K562 (cell line): ENCODE results near the gene ERICH6. TPM values are rescaled to one million over a fixed set of nuclear protein-coding genes. Genes with fewer than 3 reads are reported as not detected.
A peak's percentile ranks its signal among the peaks of the same experiment; 100 is the strongest.

Experiments used
- CC2D1A ChIP-seq: fragments of 450-650 bp; IDR thresholded peaks from 2 replicates; pipeline ENCODE4 v1.6.1; 2017; ENCODE audit warnings: mild to moderate bottlenecking
- CREB3L1 ChIP-seq: fragments of 450-650 bp; IDR thresholded peaks from 2 replicates; pipeline ENCODE4 v1.6.1; 2014; ENCODE audit warnings: low read depth, mild to moderate bottlenecking, moderate library complexity, borderline replicate concordance
- NFIC ChIP-seq: fragments of 450-650 bp; IDR thresholded peaks from 2 replicates; pipeline ENCODE4 v1.6.1; 2017; ENCODE audit warnings: mild to moderate bottlenecking, inconsistent platforms
- PHF8 ChIP-seq: fragments of 200-600 bp; sonication (generic); IDR thresholded peaks from 2 replicates; pipeline ENCODE4 v1.6.1; 2012; ENCODE audit warnings: mixed run types, mild to moderate bottlenecking, inconsistent platforms, low read length, moderate library complexity, borderline replicate concordance
- ZBTB40 ChIP-seq, 2 experiments: fragments of 450-650 bp in 1 of 2; sonication (generic) in 1 of 2; formaldehyde crosslinking in 1 of 2; IDR thresholded peaks; 2 replicates each; pipeline versions ENCODE4 v1.7.1 to v1.9.0; 2016 to 2022; ENCODE audit warnings: inconsistent platforms in 1 of 2, mild to moderate bottlenecking in 1 of 2, missing genetic modification reagents in 1 of 2
- ZC3H8 ChIP-seq: fragments of 450-650 bp; IDR thresholded peaks from 2 replicates; pipeline ENCODE4 v1.6.1; 2017
- polyA plus RNA-seq, 8 experiments: library from polyadenylated mRNA; depleted of rRNA in 4 of 8; stranded (reverse) in 5 of 8; unstranded in 3 of 8; fragments of >200 nt; fragmentation: Nextera tagmentation in 2 of 8; fragmentation: Illumina TruSeq in 1 of 8; extraction: Ambion mirVana in 2 of 8; extraction: Trizol in 1 of 8; gene quantifications; 2 replicates each; pipeline versions ENCODE4 v1.2.1 to v1.2.3, GENCODE V29; 2011 to 2014; ENCODE audit warnings: inconsistent platforms in 1 of 8, missing spikeins in 1 of 8
- total RNA-seq, 7 experiments: library from RNA; depleted of rRNA in 6 of 7; stranded (reverse); fragments of >200 nt in 6 of 7; fragmentation: Illumina TruSeq in 2 of 7; extraction: Trizol in 2 of 7; gene quantifications; 2 replicates each; pipeline versions ENCODE4 v1.2.1 to v1.2.3, GENCODE V29; 2011 to 2021; ENCODE audit warnings: low replicate concordance in 1 of 7
- TF ChIP-seq, protein P1 (sequence below): fragments of 200-800 bp; sonication (Bioruptor generic); IDR thresholded peaks from 2 replicates; pipeline ENCODE4 v1.6.1; 2017; ENCODE audit warnings: missing genetic modification characterization, missing compliant biosample characterization
- TF ChIP-seq, protein P2 (sequence below): fragments of 450-650 bp; formaldehyde crosslinking; IDR thresholded peaks from 2 replicates; pipeline ENCODE4 v1.4.0; 2020; ENCODE audit warnings: mild to moderate bottlenecking, mixed read lengths

The ERICH6 gene
- total and polyA plus RNA-seq, 9 of the 15 experiments (the other 6 are each of a cell fraction or from before 2014, with no cell fraction given): not detected

- TF ChIP-seq NFIC (peak; percentile 50; the same call in 1 of the 2 replicates), CC2D1A (peak; percentile 56; the same call in 1 of the 2 replicates), ZBTB40 (IDR thresholded peaks at IDR 0.05) (peak; percentile 73), ZBTB40 (CRISPR knock-in tag; IDR thresholded peaks at IDR 0.05) (no peak), PHF8 (peak; percentile 23; the same call in 1 of the 2 replicates), CREB3L1 (peak; percentile 58; the same call in 1 of the 2 replicates), ZC3H8 (no peak)
- TF ChIP-seq, protein P1, sequence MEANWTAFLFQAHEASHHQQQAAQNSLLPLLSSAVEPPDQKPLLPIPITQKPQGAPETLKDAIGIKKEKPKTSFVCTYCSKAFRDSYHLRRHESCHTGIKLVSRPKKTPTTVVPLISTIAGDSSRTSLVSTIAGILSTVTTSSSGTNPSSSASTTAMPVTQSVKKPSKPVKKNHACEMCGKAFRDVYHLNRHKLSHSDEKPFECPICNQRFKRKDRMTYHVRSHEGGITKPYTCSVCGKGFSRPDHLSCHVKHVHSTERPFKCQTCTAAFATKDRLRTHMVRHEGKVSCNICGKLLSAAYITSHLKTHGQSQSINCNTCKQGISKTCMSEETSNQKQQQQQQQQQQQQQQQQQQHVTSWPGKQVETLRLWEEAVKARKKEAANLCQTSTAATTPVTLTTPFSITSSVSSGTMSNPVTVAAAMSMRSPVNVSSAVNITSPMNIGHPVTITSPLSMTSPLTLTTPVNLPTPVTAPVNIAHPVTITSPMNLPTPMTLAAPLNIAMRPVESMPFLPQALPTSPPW (CRISPR knock-in tag): 0 out of 2 replicates have a peak, but pooled peaks have one; percentile 11
- TF ChIP-seq, protein P2, sequence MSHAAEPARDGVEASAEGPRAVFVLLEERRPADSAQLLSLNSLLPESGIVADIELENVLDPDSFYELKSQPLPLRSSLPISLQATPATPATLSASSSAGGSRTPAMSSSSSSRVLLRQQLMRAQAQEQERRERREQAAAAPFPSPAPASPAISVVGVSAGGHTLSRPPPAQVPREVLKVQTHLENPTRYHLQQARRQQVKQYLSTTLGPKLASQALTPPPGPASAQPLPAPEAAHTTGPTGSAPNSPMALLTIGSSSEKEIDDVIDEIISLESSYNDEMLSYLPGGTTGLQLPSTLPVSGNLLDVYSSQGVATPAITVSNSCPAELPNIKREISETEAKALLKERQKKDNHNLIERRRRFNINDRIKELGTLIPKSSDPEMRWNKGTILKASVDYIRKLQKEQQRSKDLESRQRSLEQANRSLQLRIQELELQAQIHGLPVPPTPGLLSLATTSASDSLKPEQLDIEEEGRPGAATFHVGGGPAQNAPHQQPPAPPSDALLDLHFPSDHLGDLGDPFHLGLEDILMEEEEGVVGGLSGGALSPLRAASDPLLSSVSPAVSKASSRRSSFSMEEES (CRISPR knock-in tag): no peak
Measured at GRCh38 chr3:150703756-150704344, at the start of gene ERICH6 (continued).
